ENCODE measurements around the gene NEK6.

NEK6 gene

DNA sequence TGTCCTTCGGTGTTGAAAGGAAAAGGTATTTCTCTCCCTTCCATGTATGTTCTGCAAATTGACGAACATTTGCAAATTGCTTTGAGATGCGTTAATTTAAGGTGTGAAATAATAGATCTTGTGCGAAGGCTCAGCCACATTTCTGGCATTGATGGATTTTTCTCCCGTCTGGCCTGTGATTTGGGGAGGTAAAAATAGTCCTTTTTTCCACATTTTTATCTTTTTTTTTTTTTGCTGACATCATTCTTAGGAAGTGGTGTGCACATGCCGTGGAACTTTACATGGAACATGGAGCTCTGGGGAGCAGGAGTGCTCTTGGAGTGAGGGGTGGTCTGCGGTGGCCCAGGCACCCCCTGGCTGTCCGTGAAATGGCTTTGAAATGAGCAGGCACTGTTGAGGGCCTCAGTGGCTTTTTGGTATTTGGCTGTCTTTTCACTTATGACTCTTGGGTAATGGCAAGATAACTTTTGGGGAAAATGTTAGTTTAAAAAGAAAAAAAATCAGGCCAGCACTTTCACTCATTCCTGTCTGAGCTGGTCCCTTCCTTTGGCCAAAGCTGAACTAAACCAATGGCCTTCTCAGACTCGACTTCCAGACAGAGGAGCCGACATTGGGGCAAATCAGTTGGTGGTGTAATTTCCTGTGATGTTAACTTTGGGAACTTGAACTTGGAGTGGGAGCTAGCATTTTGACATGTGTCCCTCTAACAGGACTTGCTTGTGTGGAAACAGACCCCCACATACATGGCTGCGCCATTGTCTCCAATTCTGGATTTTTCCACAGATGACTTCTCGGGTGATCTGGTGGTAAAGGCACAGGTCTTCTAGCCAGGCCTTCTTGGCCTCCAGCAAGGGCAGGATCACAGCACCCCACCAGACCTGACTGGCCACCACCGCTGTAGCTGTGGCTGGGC is 4.2 kb downstream of the NEK6 start:
- no peak for DNase-seq (ENCODE audit: low spot score)

DNA sequence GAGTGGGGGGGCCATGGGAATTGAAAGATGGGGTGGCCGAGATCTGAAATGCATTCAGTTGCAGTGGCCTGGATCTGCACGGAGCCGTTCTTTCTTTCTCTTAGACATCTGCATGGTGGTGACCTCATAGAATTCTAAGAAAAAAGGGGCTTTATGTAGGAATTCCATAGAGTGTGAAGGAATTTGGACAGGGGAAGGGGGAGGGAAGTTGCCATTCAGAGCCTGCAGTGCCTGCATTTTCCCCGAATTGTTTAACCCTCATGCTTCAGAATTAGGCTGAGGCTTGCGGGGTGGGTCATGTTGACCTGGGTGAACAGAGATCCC is 4.9 kb downstream of the NEK6 start:
- DNase-seq (ENCODE audit: low spot score) = no peak

DNA sequence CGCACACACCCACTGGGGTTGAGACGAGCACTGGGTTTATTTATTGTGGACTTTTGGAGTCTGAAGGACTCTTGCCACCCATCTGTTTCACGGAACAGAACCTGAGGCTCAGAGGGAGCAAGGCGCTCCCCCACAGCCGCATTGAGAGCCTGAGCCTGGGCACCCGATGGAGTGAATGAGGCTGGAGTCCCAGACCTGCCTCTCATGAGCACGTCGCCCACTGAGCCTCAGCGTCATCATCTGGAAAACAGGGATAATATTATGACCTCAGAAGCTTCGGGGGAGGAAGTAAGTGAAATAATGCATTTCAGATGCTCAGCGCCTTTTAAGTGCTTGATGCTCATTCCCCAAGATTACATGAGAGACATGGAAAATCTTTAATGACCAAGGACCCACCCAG is 5.5 kb downstream of the NEK6 start:
- DNase-seq (ENCODE audit: low spot score) = no peak

DNA sequence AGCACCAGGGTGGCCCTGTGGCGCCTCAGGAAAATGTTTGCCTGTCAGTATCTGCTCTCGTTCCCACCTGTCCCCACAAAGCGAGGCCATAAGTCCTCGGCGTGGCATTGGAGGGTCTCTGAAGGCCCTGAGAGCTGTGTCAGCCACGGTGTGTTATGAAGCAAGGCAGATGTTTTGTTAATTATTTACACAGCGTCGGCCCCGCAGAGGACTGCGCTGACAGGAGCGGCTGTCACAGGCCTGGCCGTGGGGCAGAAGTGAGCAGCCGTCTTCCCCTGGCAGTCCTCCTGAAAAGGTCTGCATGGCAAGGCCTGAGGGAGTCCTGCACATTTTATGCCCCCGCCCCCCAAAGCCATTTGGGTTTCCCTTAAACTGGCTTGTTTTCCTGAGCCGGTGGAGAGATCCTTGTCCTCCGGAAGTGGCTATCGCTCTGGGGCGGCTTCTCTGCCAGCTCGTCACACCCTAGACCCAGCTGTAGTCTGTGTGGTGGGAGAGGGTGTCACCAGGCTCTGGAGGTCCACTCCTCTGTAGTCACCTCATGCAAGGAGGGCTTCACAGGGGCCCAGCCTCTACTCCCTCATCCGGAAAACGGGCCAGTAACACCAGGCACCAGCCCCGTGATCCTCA is 6.2 kb downstream of the NEK6 start:
- no peak for DNase-seq (ENCODE audit: low spot score)

DNA sequence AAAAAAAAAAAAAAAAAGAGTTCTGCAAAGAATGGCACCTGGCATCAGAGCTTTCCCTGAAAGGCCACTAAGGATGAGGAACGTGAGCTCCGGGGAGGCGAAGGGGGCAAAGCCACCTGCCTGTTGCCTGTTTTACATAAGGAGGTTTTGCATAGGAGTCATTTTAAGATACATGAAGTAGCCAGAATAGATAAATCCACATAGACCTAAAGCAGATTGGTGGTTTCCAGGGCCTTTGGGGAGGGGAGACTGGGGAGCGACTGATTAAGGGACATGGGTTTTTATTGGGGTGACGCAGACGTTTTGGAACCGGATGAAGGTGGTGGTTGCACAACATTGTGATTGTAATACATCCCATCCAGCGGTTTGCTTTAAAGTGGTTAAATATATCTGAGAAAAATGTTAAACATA is 7.1 kb downstream of the NEK6 start:
- no peak for DNase-seq (ENCODE audit: low spot score)

DNA sequence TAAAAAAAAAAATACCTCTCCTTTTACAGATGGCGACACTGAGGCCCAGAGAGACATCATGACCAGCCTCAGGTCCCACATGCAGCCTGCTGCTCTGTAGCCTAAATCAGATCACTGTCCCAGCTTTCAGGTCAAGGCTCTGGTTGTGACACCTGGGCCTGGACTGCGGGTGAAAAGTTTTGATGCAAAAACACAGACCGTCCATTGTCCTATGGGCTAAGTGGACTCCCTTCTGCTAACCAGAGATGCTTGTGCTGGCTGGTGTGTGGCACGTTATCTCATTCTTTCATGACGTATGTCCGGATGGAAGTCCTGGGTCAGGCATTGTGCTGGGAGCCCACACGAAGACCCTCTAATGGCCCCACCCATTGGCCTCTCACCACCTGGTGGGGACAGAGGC is 7.8 kb downstream of the NEK6 start:
- no peak for DNase-seq (ENCODE audit: low spot score)

DNA sequence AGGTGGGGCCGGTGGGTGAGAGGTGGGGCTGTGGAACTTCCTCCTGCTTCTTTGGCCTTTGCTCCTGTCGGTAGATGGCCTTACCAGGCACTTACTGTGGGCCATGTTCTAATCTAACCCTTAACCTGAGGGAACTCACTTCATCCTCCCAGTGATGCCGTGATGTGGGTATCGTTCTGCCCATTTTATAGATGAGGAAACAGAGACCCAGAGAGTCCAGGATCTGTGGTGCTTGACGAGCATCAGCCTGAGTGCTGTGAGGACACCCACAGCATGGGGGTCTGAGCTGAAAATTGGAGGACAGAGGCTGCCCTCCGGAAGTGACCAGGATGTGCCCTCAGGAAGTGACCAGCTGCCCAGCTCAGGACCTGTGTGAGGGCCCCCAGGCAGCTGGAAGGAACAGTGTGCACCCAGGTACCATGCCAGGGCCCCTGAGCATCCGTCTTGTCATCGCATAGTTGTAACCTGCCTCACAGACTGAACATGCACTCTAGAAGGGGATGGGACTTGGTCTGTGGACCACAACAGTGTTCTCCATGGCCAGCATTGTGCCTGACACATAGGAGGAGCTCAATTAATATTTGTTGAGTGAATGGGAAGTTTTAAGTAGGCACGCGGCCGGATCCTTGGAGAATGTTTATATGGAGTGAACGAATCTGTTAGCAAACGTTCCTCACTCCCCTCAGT is 8.5 kb downstream of the NEK6 start:
- no peak for DNase-seq (ENCODE audit: low spot score)

DNA sequence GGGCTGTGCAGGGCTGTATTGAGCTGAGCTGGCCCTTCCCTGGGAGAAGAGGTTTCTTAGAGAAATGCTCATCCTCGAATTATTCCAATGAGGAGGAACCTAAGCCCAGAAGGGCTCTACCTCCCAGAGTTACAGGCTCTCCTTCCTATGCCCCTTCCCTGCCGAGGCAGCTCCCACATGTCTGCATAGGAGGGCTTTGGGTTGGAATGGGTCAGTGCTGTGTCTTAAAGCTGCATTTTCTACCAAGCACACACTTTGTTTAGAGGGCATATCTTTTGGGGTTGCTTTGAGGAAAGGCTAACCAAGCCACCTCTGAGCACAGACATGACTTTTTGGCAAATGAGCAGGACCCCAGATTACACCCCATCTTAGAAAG is 9.1 kb downstream of the NEK6 start:
- DNase-seq (ENCODE audit: low spot score) = no peak

DNA sequence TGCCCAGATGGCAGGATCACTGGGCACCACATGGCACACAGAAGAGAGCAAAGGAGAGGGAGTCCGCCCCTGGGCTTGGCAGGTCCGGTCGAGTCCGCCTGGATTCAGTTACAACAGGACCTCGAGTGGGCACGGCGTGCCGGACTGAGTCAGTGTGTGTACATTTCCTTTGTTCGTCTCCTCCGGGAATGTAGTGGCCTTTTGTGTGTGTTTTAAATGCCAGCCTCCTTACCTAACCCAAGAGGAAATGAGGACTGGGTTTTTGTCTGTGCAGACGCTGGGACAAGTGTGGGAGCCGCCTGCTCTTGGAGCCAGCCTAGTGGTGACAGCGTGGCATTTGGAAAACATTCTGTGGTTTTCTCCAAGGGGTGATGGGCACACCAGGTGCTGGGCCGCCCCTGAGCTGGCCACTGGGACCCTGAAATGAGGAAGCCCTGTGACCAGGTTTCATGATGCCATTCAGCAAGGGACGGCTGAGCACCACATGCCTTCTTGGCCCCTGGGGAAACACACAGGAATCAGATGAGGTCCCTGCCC is 9.6 kb downstream of the NEK6 start:
- DNase-seq (ENCODE audit: low spot score) = no peak

DNA sequence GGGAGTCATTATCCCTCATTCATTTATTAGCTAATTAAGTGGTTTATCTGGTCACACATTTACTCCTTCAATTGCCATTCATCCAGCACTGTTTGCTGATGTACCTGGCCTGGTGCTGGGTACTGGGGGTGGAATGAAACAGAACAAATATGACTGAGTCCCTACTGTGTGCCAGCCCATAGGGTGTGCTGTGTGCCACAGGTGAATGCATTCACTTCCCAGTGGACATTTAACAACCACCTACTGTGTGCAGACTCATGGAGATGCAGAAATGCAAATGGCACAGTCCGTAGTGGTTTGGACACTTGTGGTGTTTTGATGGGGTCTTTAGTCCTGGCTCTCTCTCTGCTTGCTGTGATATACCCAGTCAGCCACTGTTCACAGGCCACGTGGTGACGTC is 10.5 kb downstream of the NEK6 start:
- no peak for DNase-seq (ENCODE audit: low spot score)

DNA sequence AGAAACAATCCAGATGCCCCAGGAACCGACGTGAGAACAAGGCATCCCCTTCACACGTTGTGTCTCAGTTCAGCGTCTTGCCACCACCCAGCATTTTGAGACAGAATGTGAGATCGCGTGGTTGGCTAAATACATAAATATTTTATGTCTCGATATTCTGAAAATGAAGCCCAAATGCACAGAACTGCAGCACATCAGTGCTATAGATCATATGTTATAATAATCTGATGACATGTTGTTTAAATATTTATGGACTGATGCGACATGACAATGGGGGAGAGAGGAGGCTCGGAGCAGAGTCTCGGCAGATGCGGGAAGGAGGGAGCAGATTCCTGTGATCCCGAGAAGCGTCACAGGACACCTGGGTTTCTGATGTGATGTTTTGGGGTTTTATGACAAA is 10.9 kb downstream of the NEK6 start:
- no peak for DNase-seq (ENCODE audit: low spot score)

DNA sequence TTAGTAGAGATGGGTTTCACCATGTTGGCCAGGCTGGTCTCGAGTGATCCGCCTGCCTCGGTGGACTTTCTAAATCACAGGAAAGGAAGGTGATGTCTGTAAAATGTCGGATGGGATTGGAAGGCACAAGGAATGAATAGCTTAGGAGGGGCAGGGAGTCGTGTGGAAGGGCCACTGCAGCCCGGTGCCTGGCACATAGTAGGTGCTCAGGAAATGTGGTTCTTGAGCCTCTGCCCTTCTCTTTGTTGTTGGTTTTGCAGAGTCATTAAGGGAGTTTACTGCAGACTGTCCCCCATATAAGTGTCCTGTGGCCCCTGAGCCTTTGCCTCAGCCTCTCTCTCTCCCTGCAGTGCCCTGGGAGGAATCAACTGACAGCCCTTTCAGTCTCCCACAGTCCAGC is 11.8 kb downstream of the NEK6 start:
- DNase-seq (ENCODE audit: low spot score) = no peak

DNA sequence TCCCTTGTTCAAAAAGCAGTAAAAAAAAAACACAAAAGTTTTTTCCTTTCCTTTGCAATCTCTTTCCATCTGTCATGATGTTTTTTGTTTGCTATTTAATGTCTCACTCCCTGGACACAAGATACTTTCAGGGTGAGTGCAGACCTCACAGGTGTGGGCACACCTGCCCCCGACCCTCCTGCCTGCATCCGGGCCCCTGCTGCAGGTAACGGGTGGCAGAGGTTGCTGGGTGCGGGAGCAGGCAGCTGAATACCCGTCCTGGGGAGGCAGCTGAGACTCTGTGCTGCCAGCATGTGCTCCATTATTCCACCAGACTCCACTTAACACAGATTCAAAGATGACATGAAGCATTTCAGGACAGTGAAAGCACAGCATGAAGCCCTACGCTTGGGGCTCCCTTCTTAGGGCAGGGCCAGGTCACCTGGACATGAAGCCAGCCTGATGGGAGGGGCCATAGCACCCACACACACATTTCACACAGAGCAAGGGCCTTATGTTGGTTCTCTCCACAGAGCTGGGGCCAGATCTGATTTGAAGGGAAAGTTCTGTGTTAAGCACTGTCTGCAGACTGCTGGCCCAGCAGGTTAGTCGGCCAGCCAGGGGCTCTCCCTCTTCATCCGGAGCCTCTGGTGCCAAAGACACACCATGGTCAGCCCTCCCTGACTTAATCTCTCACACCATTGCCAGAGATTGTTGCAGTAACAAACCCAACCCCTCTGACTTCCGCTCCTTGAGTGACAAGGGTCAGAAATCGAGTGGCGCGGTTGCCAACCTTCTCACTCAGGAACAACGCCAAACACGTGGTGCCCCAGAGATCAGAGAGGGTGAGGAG is 13.0 kb downstream of the NEK6 start:
- no peak for DNase-seq (ENCODE audit: low spot score)

DNA sequence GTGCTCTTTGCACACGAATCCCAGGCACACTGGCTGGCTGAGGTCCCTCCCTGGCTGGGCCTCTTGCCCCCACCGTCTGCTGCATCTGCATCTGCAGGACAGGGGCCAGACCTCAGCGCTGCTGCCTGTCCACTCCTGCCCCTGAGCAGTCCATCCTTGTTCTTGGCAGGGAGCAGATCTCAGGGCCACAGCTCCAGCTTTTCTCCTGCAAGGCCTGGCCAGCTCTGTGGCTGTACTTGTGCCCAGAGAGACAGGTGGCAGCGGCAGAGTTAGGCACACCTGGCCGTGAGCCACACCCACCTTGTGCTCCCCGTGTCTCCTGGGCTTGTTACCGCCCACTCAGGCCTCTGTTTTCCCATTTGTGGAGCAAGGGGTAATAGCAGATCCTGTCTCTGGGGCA is 13.9 kb downstream of the NEK6 start:
- no peak for DNase-seq (ENCODE audit: low spot score)

DNA sequence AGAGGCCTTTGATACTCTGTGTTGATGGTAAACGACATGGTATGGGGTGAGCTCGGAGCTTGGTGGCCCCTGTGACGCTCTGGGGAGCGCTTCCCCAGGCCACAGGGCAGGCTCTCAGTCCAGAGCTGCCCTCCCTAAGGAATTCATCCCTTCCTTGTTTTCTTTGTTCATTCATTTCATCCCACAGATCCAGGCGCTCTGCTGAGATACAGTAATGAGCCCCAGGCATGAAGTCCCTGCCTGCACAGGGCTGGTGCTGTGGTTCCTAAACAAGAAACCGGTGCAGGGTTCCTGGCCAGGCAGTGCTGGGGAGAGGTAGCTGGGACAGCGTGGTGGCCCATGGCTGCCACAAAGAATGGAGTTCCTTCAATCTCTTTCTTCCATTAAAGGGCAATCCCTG is 14.4 kb downstream of the NEK6 start:
- no peak for DNase-seq (ENCODE audit: low spot score)

DNA sequence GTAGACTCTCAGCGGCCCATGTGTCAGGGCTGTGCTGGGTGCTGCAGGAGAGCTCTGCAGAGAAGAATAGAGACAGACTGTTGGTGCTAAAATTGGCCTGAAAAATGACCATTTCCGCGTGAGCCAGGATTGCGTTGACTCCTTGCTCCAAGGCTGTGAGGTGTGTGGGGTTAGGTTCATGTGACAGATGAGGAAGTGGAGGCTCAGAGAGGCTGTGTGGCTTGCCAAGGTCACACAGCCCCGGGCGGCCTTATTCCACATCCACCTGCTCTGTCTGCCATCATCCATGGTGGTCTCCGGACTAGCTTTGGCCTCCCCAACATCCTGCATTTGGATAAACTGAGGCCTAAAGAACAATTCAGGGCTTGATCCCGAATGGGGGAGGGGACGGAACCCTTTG is 15.2 kb downstream of the NEK6 start:
- DNase-seq (ENCODE audit: low spot score) = no peak

DNA sequence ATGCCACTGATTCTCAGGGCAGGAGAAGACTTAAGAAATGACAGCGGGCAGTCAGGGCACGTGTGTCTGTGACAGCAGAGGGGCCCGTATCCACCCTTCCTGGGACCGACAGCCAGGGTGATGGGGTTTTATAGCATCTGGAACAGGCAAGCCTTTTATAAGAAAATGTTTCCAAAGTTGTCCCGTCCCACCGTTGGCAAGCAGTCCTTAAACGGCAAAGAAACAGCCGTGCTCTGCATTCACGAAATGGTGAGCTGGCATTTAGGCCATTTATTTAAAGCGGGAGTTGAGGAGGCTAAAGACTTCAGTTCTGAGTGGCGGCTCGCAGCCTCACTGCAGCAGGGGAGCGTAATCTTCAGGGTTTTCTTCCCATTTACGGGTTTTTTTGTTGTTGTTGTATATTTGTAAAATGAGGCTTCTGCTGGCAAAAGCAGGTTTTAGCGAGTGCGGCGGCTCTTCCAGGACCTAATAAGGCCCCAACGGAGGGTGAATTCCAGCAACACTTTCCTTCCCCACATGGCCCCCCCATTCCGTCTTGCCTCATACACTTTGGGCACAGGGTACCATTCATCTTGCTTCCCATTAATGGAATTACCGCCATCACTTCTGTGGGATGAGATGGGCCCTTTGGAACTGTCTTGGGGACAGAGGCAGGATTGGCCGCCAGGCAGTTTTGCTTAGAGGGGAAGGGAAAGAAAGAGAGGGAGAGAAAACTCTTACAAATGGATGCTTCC is 15.8 kb downstream of the NEK6 start:
- no peak for DNase-seq (ENCODE audit: low spot score)

DNA sequence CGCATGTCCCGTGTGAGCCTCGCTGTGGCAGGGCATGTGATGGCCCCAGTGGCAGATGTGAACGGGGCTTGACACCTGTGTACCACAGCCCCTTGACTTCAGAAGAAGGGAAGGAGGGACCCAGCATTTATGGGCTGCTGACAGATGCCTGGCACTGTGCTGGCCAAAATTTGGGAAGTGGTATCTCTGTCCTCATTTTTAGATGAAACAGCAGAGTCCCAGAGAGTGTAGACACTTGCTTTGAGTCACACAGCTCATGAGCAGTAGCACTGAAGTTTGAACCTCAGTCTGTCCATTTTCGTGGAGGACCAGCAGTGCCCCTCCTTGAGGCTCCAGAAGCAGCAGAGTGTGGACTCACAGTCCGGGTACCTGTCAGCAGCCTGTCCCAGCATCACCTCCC is 16.5 kb downstream of the NEK6 start:
- no peak for DNase-seq (ENCODE audit: low spot score)

DNA sequence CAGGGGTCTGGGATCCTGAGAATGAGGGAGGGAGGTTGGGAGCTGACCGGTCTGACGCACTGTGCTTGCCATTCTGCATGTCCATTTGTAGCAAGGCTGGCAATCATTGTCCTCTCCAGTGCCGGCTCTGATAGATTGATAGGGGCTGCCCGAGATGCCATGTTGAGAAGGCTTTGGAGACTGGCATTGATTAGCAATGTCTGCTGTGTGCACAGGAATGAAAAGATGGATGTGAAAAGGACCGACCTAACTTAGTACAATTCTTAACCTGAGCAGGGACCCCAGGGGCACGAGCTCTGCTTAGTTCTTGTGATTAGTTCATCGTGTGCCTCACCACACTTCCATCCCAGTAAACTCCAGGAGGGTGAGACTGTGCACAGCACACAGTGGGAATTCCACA is 17.0 kb downstream of the NEK6 start:
- DNase-seq (ENCODE audit: low spot score) = no peak

DNA sequence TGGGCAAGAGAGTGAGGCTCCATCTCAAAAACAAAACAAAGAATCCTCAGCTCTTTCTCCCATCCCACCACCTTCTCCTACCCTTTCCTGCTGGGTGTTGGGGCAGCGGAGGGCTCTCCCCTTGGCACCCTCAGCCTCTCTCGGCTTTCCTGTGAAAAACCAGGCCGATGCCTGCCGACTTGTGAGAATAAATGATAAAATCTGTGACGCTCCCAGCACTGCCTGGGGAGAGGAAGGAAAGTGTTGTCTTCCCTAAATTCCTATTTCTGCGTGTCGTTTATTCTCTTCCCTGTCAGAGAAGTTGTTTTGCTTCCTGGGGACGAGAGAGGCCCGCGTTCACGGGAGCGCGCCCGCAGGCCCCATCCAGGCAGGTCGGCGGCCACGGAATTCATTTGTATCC is 19.7 kb downstream of the NEK6 start:
- DNase-seq (ENCODE audit: low spot score) = no peak

DNA sequence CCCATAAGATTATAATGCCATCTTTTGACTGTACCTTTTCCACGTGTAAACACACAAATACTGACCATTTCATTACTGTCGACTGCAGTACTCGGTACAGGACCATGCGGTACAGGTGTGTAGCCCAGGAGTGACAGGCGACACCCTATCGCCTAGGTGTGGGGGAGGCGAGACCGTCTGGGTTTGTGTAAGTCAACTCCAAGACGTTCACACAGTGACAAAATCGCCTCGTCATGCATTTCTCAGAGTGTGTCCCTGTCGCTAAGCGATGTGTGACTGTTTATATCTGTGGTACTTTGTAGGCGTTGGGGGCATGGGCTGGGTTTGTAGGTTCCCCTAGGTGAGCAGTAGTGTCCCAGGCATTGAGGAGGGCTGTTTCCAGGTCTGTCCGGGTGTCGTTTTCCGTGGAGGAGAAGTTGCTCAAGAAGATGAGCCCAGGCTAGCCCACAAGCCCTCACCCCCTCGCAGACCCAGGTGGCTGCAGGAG is 20.3 kb downstream of the NEK6 start:
- no peak for DNase-seq (ENCODE audit: low spot score)
